Right atrium auricular region (tissue), 2 donors: Measurements from ENCODE around the gene LPIN1. TPM values are rescaled to one million over a fixed set of nuclear protein-coding genes. Genes with fewer than 3 reads are reported as not detected.

Experiments
- DNase-seq: peaks from one replicate; pipeline ENCODE4 v3.0.0-alpha.2; 2019; ENCODE audit warnings: low spot score
- H3K27ac ChIP-seq, 2 donors: fragments of 200-600 bp; sonication (generic); 1 replicate in 1 of 2; 2 replicates in 1 of 2; pipeline ENCODE4 v1.5.1; 2016 to 2019
- H3K27me3 ChIP-seq, 2 donors: fragments of 200-600 bp; sonication (generic); one replicate each; pipeline versions ENCODE4 v1.5.1 to v1.6.0; 2017 to 2019
- H3K36me3 ChIP-seq: fragments of 200-600 bp; sonication (generic); one replicate; pipeline ENCODE4 v1.5.1; 2016
- H3K4me1 ChIP-seq, 2 donors: fragments of 200-600 bp; sonication (generic); one replicate each; pipeline versions ENCODE4 v1.5.1 to v1.6.0; 2017 to 2019
- H3K4me3 ChIP-seq, 2 donors: fragments of 200-600 bp; sonication (generic); 1 replicate in 1 of 2; 2 replicates in 1 of 2; pipeline ENCODE4 v1.5.1; 2017 to 2019; ENCODE audit warnings: mild to moderate bottlenecking in 1 of 2, moderate library complexity in 1 of 2
- H3K9me3 ChIP-seq, 2 donors: fragments of 200-600 bp; sonication (generic); one replicate each; pipeline ENCODE4 v1.5.1; 2019
- microRNA counts, 2 donors: library from miRNA; unstranded; fragments of <30 nt; microRNA quantifications; one replicate each; lab custom pipeline; 2016 to 2017
- microRNA-seq, 2 donors: library from miRNA; unstranded; fragments of <30 nt; microRNA quantifications; one replicate each; pipeline ENCODE4, GENCODE V29; 2016 to 2017; ENCODE audit warnings: borderline number of aligned reads in 2 of 2, borderline replicate concordance in 1 of 2
- total RNA-seq, 2 donors: library from RNA; depleted of rRNA; stranded (reverse); fragments of >200 nt; gene quantifications; one replicate each; pipeline ENCODE4 v1.1.0, GENCODE V29; 2016
- TF ChIP-seq, protein P1 (sequence below), 2 donors: fragments of 200-600 bp; sonication (generic); IDR thresholded peaks; one replicate each; pipeline ENCODE4 v1.5.1; 2019; ENCODE audit warnings: antibody characterized with exemption in 2 of 2

Gene LPIN1
- total RNA-seq, 2 donors from 2014 or later: 21.0 to 27.4 TPM

DNA sequence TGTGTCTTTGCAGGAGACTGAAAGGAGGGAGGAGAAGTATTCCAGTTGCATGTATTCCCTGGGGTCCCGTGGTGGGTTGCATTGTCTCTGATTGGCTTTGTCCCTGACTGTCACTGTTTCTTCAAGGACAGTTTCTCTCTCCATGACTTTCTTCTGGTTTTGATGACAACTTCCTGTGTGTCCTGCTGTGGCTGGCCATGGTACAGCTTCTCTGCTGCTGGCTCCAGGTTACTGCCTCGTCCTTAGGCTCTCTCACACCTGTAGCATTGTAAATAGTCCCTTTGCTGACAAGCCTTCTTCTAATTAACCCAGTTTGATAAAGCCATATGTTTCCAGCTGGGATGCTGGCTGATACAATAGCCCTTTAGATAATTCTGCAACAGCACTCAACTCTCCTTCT, 129.0 kb downstream of the LPIN1 start:
- Histone ChIP-seq H3K27me3 (no peaks in the 10 kb centered on the region), H3K36me3 (no peaks in the 10 kb centered on the region), H3K4me3 (no peak overlapping the region), H3K9me3 (no peaks in the 10 kb centered on the region), H3K27ac (no peak overlapping the region), H3K4me1 (no peaks in the 10 kb centered on the region)
- DNase-seq: peak; percentile 26
- TF ChIP-seq, protein P1, sequence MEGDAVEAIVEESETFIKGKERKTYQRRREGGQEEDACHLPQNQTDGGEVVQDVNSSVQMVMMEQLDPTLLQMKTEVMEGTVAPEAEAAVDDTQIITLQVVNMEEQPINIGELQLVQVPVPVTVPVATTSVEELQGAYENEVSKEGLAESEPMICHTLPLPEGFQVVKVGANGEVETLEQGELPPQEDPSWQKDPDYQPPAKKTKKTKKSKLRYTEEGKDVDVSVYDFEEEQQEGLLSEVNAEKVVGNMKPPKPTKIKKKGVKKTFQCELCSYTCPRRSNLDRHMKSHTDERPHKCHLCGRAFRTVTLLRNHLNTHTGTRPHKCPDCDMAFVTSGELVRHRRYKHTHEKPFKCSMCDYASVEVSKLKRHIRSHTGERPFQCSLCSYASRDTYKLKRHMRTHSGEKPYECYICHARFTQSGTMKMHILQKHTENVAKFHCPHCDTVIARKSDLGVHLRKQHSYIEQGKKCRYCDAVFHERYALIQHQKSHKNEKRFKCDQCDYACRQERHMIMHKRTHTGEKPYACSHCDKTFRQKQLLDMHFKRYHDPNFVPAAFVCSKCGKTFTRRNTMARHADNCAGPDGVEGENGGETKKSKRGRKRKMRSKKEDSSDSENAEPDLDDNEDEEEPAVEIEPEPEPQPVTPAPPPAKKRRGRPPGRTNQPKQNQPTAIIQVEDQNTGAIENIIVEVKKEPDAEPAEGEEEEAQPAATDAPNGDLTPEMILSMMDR (IDR thresholded peaks at IDR 0.05): no peak

DNA sequence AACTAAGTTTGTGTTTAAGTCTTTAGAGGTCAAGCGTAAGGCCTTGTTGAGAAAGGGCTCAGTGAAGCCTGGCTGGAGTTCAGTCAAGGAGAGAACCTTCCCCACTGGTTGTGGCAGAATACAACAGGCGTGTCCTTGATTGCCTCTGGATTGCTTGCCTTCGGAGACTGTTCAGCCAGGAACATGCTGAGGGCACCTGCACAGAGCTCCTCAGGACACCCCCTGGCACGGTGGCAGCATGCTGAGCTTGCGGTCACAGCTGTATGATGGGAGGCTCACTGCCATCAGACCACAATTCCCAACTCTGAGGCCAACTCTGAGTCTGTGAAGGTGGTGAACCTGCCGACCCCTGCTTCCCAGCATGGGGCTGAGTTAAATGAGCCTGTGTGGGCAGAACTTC, 130.0 kb downstream of the LPIN1 start:
- Histone ChIP-seq H3K36me3 (no peaks in the 10 kb centered on the region), H3K4me3 (no peak overlapping the region), H3K4me1 (no peaks in the 10 kb centered on the region), H3K27ac (no peak overlapping the region), H3K27me3 (no peaks in the 10 kb centered on the region), H3K9me3 (no peaks in the 10 kb centered on the region)
- TF ChIP-seq, protein P1 (IDR thresholded peaks at IDR 0.05): no peak
- peak; percentile 28 for DNase-seq

DNA sequence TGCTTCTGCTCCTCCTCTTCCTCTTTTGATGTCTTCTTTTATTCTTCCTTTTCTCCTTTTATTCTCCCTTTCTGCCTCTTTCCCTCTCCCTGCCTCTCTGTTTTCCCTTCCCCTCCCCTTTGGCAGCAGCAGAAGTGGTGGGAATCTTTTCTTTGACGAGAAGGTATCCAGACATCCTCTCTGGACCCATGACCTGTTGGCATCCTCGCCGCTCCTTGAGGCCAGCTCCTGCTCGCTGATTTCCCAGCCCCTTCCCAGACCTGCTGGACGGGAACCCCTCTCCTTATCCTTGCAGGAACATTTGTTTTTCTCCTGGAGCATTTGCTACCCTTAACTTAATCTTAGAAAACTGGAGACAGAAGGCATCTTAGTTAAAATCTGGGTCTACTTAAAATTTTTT, 130.5 kb downstream of the LPIN1 start:
- no peak for DNase-seq
- Histone ChIP-seq H3K9me3 (no peaks in the 10 kb centered on the region), H3K36me3 (no peaks in the 10 kb centered on the region), H3K4me3 (no peak overlapping the region), H3K27me3 (no peaks in the 10 kb centered on the region), H3K27ac (no peak overlapping the region), H3K4me1 (no peaks in the 10 kb centered on the region)
- TF ChIP-seq, protein P1 (IDR thresholded peaks at IDR 0.05): no peak

MicroRNA genes within 50 kb of the gene (microRNA counts, 767-probe panel; counts per million panel counts)
- microRNA hsa-miR-548s (lab: Ali Mortazavi, UCI): 0 to 697 counts per million in 2 donors

Small RNA genes lying within 50 kb of the gene (microRNA-seq; reads per million reads assigned to microRNA genes)
- 0 reads per million in 2 donors for gene MIR4262
- 0 to 1.4 reads per million in 2 donors for gene MIR548S

Other genes starting within 250 kb of the LPIN1 start
- 1 to 10 TPM; 3.1 to 7.6 TPM for gene GREB1, start 212.6 kb upstream of the LPIN1 start, total RNA-seq
- gene NTSR2, start 76.4 kb upstream of the LPIN1 start, total RNA-seq: not detected